GM21381 (cell line): ENCODE results near the gene CCDC169.
"Not testable (repeated sequence)": the region's sequence is repeated elsewhere in the genome, so short reads cannot be mapped to it uniquely, and the experiment has no call there.

Experiments used
- ATAC-seq: cut with Tn5 transposase; IDR thresholded peaks from one replicate; pipeline ENCODE4 v1.9.1; 2021; ENCODE audit warnings: mild to moderate bottlenecking, moderate library complexity; ENCODE audit not compliant: unreplicated experiment

Gene CCDC169

GRCh38 chr13:36297366-36298338 lies at the start of gene CCDC169:
TSS of gene CCDC169 (minus strand) at chr13:36297814. CDS start at chr13:36297719, 95 bp downstream.
- no peak for ATAC-seq

- ATAC-seq, result peak; percentile 91
Measured at GRCh38 chr13:36346222-36347083, 48.8 kb upstream of the CCDC169 start, which contains the start of gene SPART. TSS of gene SPART (minus strand) at chr13:36346394. CDS start at chr13:36335830, 10,564 bp downstream.

- peak; percentile 21 for ATAC-seq
Measured at GRCh38 chr13:36345438-36346221, 48.0 kb upstream of the CCDC169 start.

GRCh38 chr13:36344886-36345437 lies 47.3 kb upstream of the CCDC169 start:
- ATAC-seq, result no peak

GRCh38 chr13:36344173-36344572 lies 46.6 kb upstream of the CCDC169 start:
- ATAC-seq, result no peak

GRCh38 chr13:36343766-36344165 lies 46.2 kb upstream of the CCDC169 start:
- no peak for ATAC-seq

GRCh38 chr13:36342715-36343114 lies 45.1 kb upstream of the CCDC169 start:
- no peak for ATAC-seq

GRCh38 chr13:36341718-36342117 lies 44.1 kb upstream of the CCDC169 start:
- ATAC-seq, result no peak

- ATAC-seq, result no peak
Measured at GRCh38 chr13:36339600-36340155, 42.1 kb upstream of the CCDC169 start.

- ATAC-seq, result no peak
Measured at GRCh38 chr13:36337938-36338641, 40.5 kb upstream of the CCDC169 start.

- ATAC-seq, result no peak
Measured at GRCh38 chr13:36332986-36333385, 35.4 kb upstream of the CCDC169 start.

- not testable (repeated sequence) for ATAC-seq
Measured at GRCh38 chr13:36332255-36332654, 34.6 kb upstream of the CCDC169 start.

- no peak for ATAC-seq
Measured at GRCh38 chr13:36331280-36331679, 33.7 kb upstream of the CCDC169 start.

- no peak for ATAC-seq
Measured at GRCh38 chr13:36329361-36329760, 31.7 kb upstream of the CCDC169 start.

GRCh38 chr13:36328821-36329220 lies 31.2 kb upstream of the CCDC169 start:
- ATAC-seq, result no peak

- no peak for ATAC-seq
Measured at GRCh38 chr13:36325912-36326311, 28.3 kb upstream of the CCDC169 start.

- ATAC-seq, result not testable (repeated sequence)
Measured at GRCh38 chr13:36324881-36325280, 27.3 kb upstream of the CCDC169 start.

GRCh38 chr13:36323951-36324566 lies 26.4 kb upstream of the CCDC169 start:
- no peak for ATAC-seq

GRCh38 chr13:36323408-36323807 lies 25.8 kb upstream of the CCDC169 start:
- ATAC-seq, result no peak
